Neuronal stem cell (in vitro differentiated cells): ENCODE data around the gene ARFRP1.

Experiments used
- DNase-seq: peaks from one replicate; pipeline ENCODE4 v3.0.0-alpha.2; 2013; ENCODE audit warnings: low spot score
- H2AFZ ChIP-seq: one replicate; pipeline ENCODE4 v1.6.1; 2013; ENCODE audit warnings: mild to moderate bottlenecking, low read length, inconsistent platforms
- H2AK5ac ChIP-seq: 2 replicates; pipeline ENCODE4 v1.6.1; 2013; ENCODE audit warnings: low read depth, mild to moderate bottlenecking, inconsistent platforms, low read length, moderate library complexity, mixed read lengths
- H2BK120ac ChIP-seq: 2 replicates; pipeline ENCODE4 v1.6.1; 2013; ENCODE audit warnings: low read depth, mild to moderate bottlenecking, inconsistent platforms, low read length, moderate library complexity, mixed read lengths
- H2BK12ac ChIP-seq: one replicate; pipeline ENCODE4 v1.6.1; 2013; ENCODE audit warnings: low read length, inconsistent platforms
- H2BK15ac ChIP-seq: 2 replicates; pipeline ENCODE4 v1.6.1; 2013; ENCODE audit warnings: mild to moderate bottlenecking, low read length, inconsistent platforms, mixed read lengths
- H2BK5ac ChIP-seq: one replicate; pipeline ENCODE4 v1.6.1; 2013; ENCODE audit warnings: inconsistent platforms, mild to moderate bottlenecking, low read length, moderate library complexity
- H3K14ac ChIP-seq: one replicate; pipeline ENCODE4 v1.6.1; 2013; ENCODE audit warnings: low read length, inconsistent platforms
- H3K18ac ChIP-seq: 2 replicates; pipeline ENCODE4 v1.6.1; 2013; ENCODE audit warnings: low read length, inconsistent platforms
- H3K23ac ChIP-seq: 2 replicates; pipeline ENCODE4 v1.6.1; 2013; ENCODE audit warnings: low read depth, mild to moderate bottlenecking, mixed read lengths, low read length, inconsistent platforms; ENCODE audit not compliant: poor library complexity
- H3K27ac ChIP-seq: replicated peaks from 3 replicates; pipeline ENCODE4 v1.5.1; 2013; ENCODE audit warnings: low read length, inconsistent platforms
- H3K27me3 ChIP-seq, 3 experiments: 2 replicates each; pipeline ENCODE4 v1.6.1; 2013; ENCODE audit warnings: low read length in 3 of 3, mild to moderate bottlenecking in 2 of 3, inconsistent platforms in 1 of 3, low read depth in 1 of 3, mixed read lengths in 1 of 3, moderate library complexity in 1 of 3; ENCODE audit not compliant: control insufficient read depth in 3 of 3, insufficient read depth in 3 of 3
- H3K36me3 ChIP-seq, 2 donors: replicated peaks in 1 of 2; 2 replicates each; pipeline ENCODE4 v1.6.1; 2013; ENCODE audit warnings: low read length in 2 of 2; ENCODE audit not compliant: control insufficient read depth in 2 of 2, insufficient read depth in 2 of 2
- H3K4ac ChIP-seq: 2 replicates; pipeline ENCODE4 v1.6.1; 2013; ENCODE audit warnings: inconsistent platforms, mild to moderate bottlenecking, low read length, moderate library complexity
- H3K4me1 ChIP-seq, 2 donors: 1 replicate in 1 of 2; 2 replicates in 1 of 2; pipeline ENCODE4 v1.6.1; 2013; ENCODE audit warnings: low read length in 2 of 2, low read depth in 1 of 2; ENCODE audit not compliant: control insufficient read depth in 2 of 2, insufficient read depth in 1 of 2
- H3K4me2 ChIP-seq: one replicate; pipeline ENCODE4 v1.6.1; 2013; ENCODE audit warnings: mild to moderate bottlenecking, low read length, inconsistent platforms; ENCODE audit not compliant: insufficient read depth, poor library complexity, severe bottlenecking
- H3K4me3 ChIP-seq, 2 donors: 2 replicates each; pipeline ENCODE4 v1.5.1; 2013; ENCODE audit warnings: low read length in 2 of 2, mild to moderate bottlenecking in 2 of 2, inconsistent platforms in 1 of 2, moderate library complexity in 1 of 2
- H3K79me1 ChIP-seq: one replicate; pipeline ENCODE4 v1.6.1; 2013; ENCODE audit warnings: low read depth, mild to moderate bottlenecking, inconsistent platforms, low read length, moderate library complexity
- H3K9ac ChIP-seq: one replicate; pipeline ENCODE4 v1.6.1; 2013; ENCODE audit warnings: mild to moderate bottlenecking, low read depth, low read length, inconsistent platforms; ENCODE audit not compliant: poor library complexity
- H3K9me3 ChIP-seq, 2 donors: replicated peaks in 1 of 2; 2 replicates each; pipeline versions ENCODE3 to v1.6.1; 2013; ENCODE audit warnings: low read length in 2 of 2, mild to moderate bottlenecking in 2 of 2, inconsistent platforms in 1 of 2, low read depth in 1 of 2, mixed read lengths in 1 of 2, moderate library complexity in 1 of 2; ENCODE audit not compliant: control insufficient read depth in 2 of 2, insufficient read depth in 1 of 2
- H4K8ac ChIP-seq: one replicate; pipeline ENCODE4 v1.6.1; 2013; ENCODE audit warnings: low read depth, mild to moderate bottlenecking, inconsistent platforms, low read length, moderate library complexity
- H4K91ac ChIP-seq: one replicate; pipeline ENCODE4 v1.6.1; 2013; ENCODE audit warnings: low read length, low read depth, mild to moderate bottlenecking, inconsistent platforms; ENCODE audit not compliant: poor library complexity
- WGBS, 2 donors: extraction: QIAGEN DNeasy Blood & Tissue Kit; methylation state at CpG; one replicate each; pipeline ENCODE4 v1.1.7; 2013; ENCODE audit warnings: missing lambda C conversion rate in 2 of 2, mixed read lengths in 1 of 2; ENCODE audit not compliant: insufficient read length in 2 of 2, insufficient replicate concordance in 1 of 2; ENCODE audit errors: extremely low coverage in 2 of 2; 5-methylcytosine and 5-hydroxymethylcytosine counted together

Gene ARFRP1

GRCh38 chr20:63653041-63653973 is 54.5 kb downstream of the ARFRP1 start, which contains the start of gene STMN3:
TSS of gene STMN3 (minus strand) at chr20:63653424. CDS start at chr20:63653345, 79 bp downstream.
- Histone ChIP-seq H3K14ac (peak within 1 kb of the TSS; percentile 56), H2BK5ac (no peak within 1 kb of the TSS), H2BK15ac (no peak within 1 kb of the TSS), H3K23ac (peak within 1 kb of the TSS; percentile 91), H4K91ac (no peak within 1 kb of the TSS), H2BK12ac (no peak within 1 kb of the TSS), H2AK5ac (peak within 1 kb of the TSS; percentile 66), H3K79me1 (peaks cover 1% of the 10 kb centered on the region), H3K27ac (peak within 1 kb of the TSS; percentile 57), H3K27me3 (peaks cover 0 to 19% (median 4%) of the 10 kb centered on the region in 3 experiments), H4K8ac (no peak within 1 kb of the TSS), H3K4me1 (peaks cover 12 to 19% of the 10 kb centered on the region in 2 donors), H2BK120ac (peak within 1 kb of the TSS; percentile 47), H3K9ac (peak within 1 kb of the TSS; percentile 88), H3K4me2 (peak within 1 kb of the TSS; percentile 93), H3K9me3 (no peaks in the 10 kb centered on the region), H3K18ac (peak within 1 kb of the TSS; percentile 93), H3K4me3 (peak within 1 kb of the TSS; percentile 82 to 94), H3K36me3 (peaks cover 0 to 19% of the 10 kb centered on the region in 2 donors), H2AFZ (peak within 1 kb of the TSS; percentile 96), H3K4ac (no peak within 1 kb of the TSS)
- WGBS, 2 donors = no CpG with 5 or more reads among the region's 73 CpGs
- DNase-seq = peak; percentile 93

GRCh38 chr20:63652192-63652980 is 55.4 kb downstream of the ARFRP1 start:
- Histone ChIP-seq H3K27me3 (peaks cover 0 to 19% (median 4%) of the 10 kb centered on the region in 3 experiments), H3K4me3 (peak overlapping the region; percentile 79 to 94), H2BK12ac (no peak overlapping the region), H3K36me3 (peaks cover 0 to 24% of the 10 kb centered on the region in 2 donors), H3K4me1 (peaks cover 12 to 15% of the 10 kb centered on the region in 2 donors), H3K79me1 (peaks cover 1% of the 10 kb centered on the region), H3K27ac (no peak overlapping the region), H2AFZ (peak overlapping the region; percentile 71), H2BK120ac (peak overlapping the region; percentile 47), H4K91ac (no peak overlapping the region), H3K23ac (peak overlapping the region; percentile 91), H2BK15ac (peak overlapping the region; percentile 58), H3K9me3 (no peaks in the 10 kb centered on the region), H3K4me2 (peak overlapping the region; percentile 93), H3K9ac (peak overlapping the region; percentile 60), H2AK5ac (peak overlapping the region; percentile 20), H4K8ac (no peak overlapping the region), H3K18ac (peak overlapping the region; percentile 80), H3K4ac (no peak overlapping the region), H2BK5ac (no peak overlapping the region), H3K14ac (peak overlapping the region; percentile 56)
- WGBS, 2 donors = no CpG with 5 or more reads among the region's 91 CpGs
- no peak for DNase-seq

GRCh38 chr20:63651942-63652191 is 55.9 kb downstream of the ARFRP1 start:
- WGBS, 2 donors = no CpG with 5 or more reads among the region's 11 CpGs

More at GRCh38 chr20:63651942-63652191, 55.9 kb downstream of the ARFRP1 start:
- Histone ChIP-seq H2AFZ (peak overlapping the region; percentile 71), H3K36me3 (peaks cover 0 to 24% of the 10 kb centered on the region in 2 donors), H3K9ac (peak overlapping the region; percentile 44), H2BK5ac (no peak overlapping the region), H2AK5ac (peak overlapping the region; percentile 20), H4K91ac (no peak overlapping the region), H3K79me1 (peaks cover 1% of the 10 kb centered on the region), H3K4me2 (peak overlapping the region; percentile 93), H2BK120ac (no peak overlapping the region), H3K4me1 (peaks cover 12% of the 10 kb centered on the region in 2 donors), H3K18ac (peak overlapping the region; percentile 80), H3K4me3 (peak overlapping the region; percentile 79 to 94), H3K27ac (no peak overlapping the region), H3K14ac (peak overlapping the region; percentile 21), H4K8ac (no peak overlapping the region), H3K27me3 (peaks cover 0 to 19% (median 4%) of the 10 kb centered on the region in 3 experiments), H3K23ac (peak overlapping the region; percentile 43), H2BK12ac (no peak overlapping the region), H2BK15ac (peak overlapping the region; percentile 58), H3K9me3 (no peaks in the 10 kb centered on the region), H3K4ac (no peak overlapping the region)
- no peak for DNase-seq
